GM19324 (cell line): ENCODE measurements around the gene CEP131.

Experiments used
- ATAC-seq: cut with Tn5 transposase; IDR thresholded peaks from one replicate; pipeline ENCODE4 v1.9.1; 2021; ENCODE audit warnings: mild to moderate bottlenecking, moderate library complexity; ENCODE audit not compliant: unreplicated experiment, low FRiP score

Gene CEP131

GRCh38 chr17:81190591-81190990 lies 32.2 kb downstream of the CEP131 start:
- ATAC-seq = no peak

GRCh38 chr17:81189670-81190530 lies 32.9 kb downstream of the CEP131 start:
- ATAC-seq = no peak

GRCh38 chr17:81189016-81189415 lies 33.7 kb downstream of the CEP131 start:
- no peak for ATAC-seq

GRCh38 chr17:81188491-81188840 lies 34.3 kb downstream of the CEP131 start:
- ATAC-seq = no peak

GRCh38 chr17:81187586-81188490 lies 34.9 kb downstream of the CEP131 start:
- no peak for ATAC-seq

GRCh38 chr17:81187120-81187519 lies 35.6 kb downstream of the CEP131 start:
- ATAC-seq = no peak

GRCh38 chr17:81186203-81186602 lies 36.6 kb downstream of the CEP131 start:
- ATAC-seq = no peak

- no peak for ATAC-seq
These were observed 38.2 kb downstream of the CEP131 start for GRCh38 chr17:81184555-81184954.

GRCh38 chr17:81183807-81184206 lies 39.0 kb downstream of the CEP131 start:
- ATAC-seq = no peak

GRCh38 chr17:81183316-81183715 lies 39.4 kb downstream of the CEP131 start:
- ATAC-seq = no peak

- ATAC-seq = no peak
These were observed 40.2 kb downstream of the CEP131 start for GRCh38 chr17:81182596-81182995.

GRCh38 chr17:81181811-81182185 lies 41.0 kb downstream of the CEP131 start:
- no peak for ATAC-seq

GRCh38 chr17:81180836-81181810 lies 41.6 kb downstream of the CEP131 start:
- ATAC-seq = no peak

GRCh38 chr17:81179861-81180260 lies 42.9 kb downstream of the CEP131 start:
- no peak for ATAC-seq

- ATAC-seq = no peak
These were observed 43.5 kb downstream of the CEP131 start for GRCh38 chr17:81179220-81179619.

- no peak for ATAC-seq
These were observed 44.4 kb downstream of the CEP131 start for GRCh38 chr17:81178136-81179091.

GRCh38 chr17:81176666-81177065 lies 46.1 kb downstream of the CEP131 start:
- ATAC-seq = no peak

- no peak for ATAC-seq
These were observed 49.0 kb downstream of the CEP131 start for GRCh38 chr17:81173762-81174155.

GRCh38 chr17:81173052-81173761 lies 49.6 kb downstream of the CEP131 start:
- ATAC-seq = no peak
